Measurements from ENCODE around the gene PLXNB1. TPM values are rescaled to one million over a fixed set of nuclear protein-coding genes. Genes with fewer than 3 reads are reported as not detected.
A peak's percentile ranks its signal among the peaks of the same experiment; 100 is the strongest.

Gene PLXNB1
- total and polyA plus RNA-seq, 2 of the 13 experiments (the other 11 are each of a cell fraction or from before 2014, with no cell fraction given) = 86.0 to 143 TPM

DNA sequence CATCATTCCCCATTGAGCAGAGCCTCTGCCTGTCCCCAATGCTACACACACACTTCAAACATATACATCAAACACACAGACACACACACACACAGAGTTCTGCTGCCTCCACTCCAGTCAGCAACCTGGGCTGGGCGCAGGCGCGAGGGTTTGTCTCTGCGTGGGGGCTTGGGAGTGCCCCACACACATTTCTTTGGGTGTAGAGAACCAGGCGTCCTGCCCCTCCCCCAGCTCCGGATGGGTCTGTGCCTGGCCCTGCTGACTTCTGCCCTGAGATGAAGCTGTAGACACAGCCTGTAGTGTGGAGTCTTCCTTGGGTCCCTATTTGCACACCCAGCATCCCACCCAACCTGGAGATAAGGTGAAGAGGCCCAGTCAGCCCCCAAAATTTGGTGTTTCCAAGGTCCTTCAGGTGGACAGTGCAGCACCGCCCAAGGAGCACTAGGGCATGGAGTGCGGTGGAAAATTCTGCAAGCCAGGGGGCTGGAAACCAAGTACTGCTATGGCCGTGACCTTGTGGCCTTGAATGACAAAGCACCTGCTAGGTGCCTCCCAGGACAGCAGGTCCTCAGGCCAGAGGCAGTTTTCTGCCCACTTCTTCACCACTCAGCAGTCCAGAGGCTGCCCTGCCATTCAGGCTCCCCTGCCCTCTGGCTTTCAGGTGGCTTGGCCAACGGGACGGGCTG is 31.0 kb downstream of the PLXNB1 start (continued):
- TF ChIP-seq ZNF281 (CRISPR knock-in tag; IDR thresholded peaks at IDR 0.05; ENCODE audit: borderline replicate concordance) (peak; percentile 59; the same call in 1 of the 2 replicates), AKAP8 (CRISPR knock-in tag; IDR thresholded peaks at IDR 0.05) (peak; percentile 73; the same call in 1 of the 2 replicates), NR2F6 (IDR thresholded peaks at IDR 0.05) (peak; percentile 70), NR2F6 (CRISPR knock-in tag; IDR thresholded peaks at IDR 0.05) (peak; percentile 69), ZNF280D (CRISPR knock-in tag; IDR thresholded peaks at IDR 0.05) (0 out of 2 replicates have a peak, but pooled peaks have one; percentile 21), IRX3 (CRISPR knock-in tag; IDR thresholded peaks at IDR 0.05; ENCODE audit: borderline replicate concordance, low read depth) (0 out of 2 replicates have a peak, but pooled peaks have one; percentile 28), KDM2A (CRISPR knock-in tag; IDR thresholded peaks at IDR 0.05; ENCODE audit: borderline replicate concordance, low read depth) (peak; percentile 71), REXO4 (CRISPR knock-in tag; IDR thresholded peaks at IDR 0.05; ENCODE audit: borderline replicate concordance) (no peak), TEAD3 (CRISPR knock-in tag; optimal IDR thresholded peaks at IDR 0.05; ENCODE audit: borderline replicate concordance) (peak; percentile 28), NRL (CRISPR knock-in tag; IDR thresholded peaks at IDR 0.05; ENCODE audit: borderline replicate concordance) (peak; percentile 57; the same call in 1 of the 2 replicates), ZNF251 (CRISPR knock-in tag; IDR thresholded peaks at IDR 0.05) (0 out of 2 replicates have a peak, but pooled peaks have one; percentile 18), POLR2G (IDR thresholded peaks at IDR 0.05; ENCODE audit: low read depth, low read length) (peak; percentile 54)
- TF ChIP-seq, protein P1, sequence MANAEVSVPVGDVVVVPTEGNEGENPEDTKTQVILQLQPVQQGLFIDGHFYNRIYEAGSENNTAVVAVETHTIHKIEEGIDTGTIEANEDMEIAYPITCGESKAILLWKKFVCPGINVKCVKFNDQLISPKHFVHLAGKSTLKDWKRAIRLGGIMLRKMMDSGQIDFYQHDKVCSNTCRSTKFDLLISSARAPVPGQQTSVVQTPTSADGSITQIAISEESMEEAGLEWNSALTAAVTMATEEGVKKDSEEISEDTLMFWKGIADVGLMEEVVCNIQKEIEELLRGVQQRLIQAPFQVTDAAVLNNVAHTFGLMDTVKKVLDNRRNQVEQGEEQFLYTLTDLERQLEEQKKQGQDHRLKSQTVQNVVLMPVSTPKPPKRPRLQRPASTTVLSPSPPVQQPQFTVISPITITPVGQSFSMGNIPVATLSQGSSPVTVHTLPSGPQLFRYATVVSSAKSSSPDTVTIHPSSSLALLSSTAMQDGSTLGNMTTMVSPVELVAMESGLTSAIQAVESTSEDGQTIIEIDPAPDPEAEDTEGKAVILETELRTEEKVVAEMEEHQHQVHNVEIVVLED (CRISPR knock-in tag; IDR thresholded peaks at IDR 0.05; ENCODE audit: borderline replicate concordance) = no peak

Measured in HepG2 (cell line).